HepG2 (cell line): ENCODE measurements around the gene KLF9. TPM values are rescaled to one million over a fixed set of nuclear protein-coding genes. Genes with fewer than 3 reads are reported as not detected.

Experiments used
- ATF3 ChIP-seq: sonication (generic); formaldehyde crosslinking; IDR thresholded peaks from 2 replicates; pipeline ENCODE4 v1.4.0; 2020; ENCODE audit warnings: missing genetic modification reagents
- FLYWCH1 ChIP-seq: sonication (generic); formaldehyde crosslinking; IDR thresholded peaks from 2 replicates; pipeline ENCODE4 v1.8.1; 2023; ENCODE audit warnings: mild to moderate bottlenecking, missing genetic modification reagents
- HDAC1 ChIP-seq: sonication (generic); formaldehyde crosslinking; IDR thresholded peaks from 2 replicates; pipeline ENCODE4 v1.5.1; 2020; ENCODE audit warnings: mild to moderate bottlenecking, missing genetic modification reagents
- PCBP1 ChIP-seq: fragments of 200-400 bp; formaldehyde crosslinking; IDR thresholded peaks from 2 replicates; pipeline ENCODE4 v1.6.1; 2017; ENCODE audit warnings: mild to moderate bottlenecking, low read depth, low read length, borderline replicate concordance
- SETDB1 ChIP-seq: sonication (generic); formaldehyde crosslinking; IDR thresholded peaks from 2 replicates; pipeline ENCODE4 v1.5.1; 2020; ENCODE audit warnings: missing genetic modification reagents, mild to moderate bottlenecking, borderline replicate concordance
- SKIL ChIP-seq: sonication (generic); formaldehyde crosslinking; IDR thresholded peaks from 2 replicates; pipeline ENCODE4 v1.8.0; 2022; ENCODE audit warnings: missing genetic modification reagents, mild to moderate bottlenecking, moderate library complexity, borderline replicate concordance
- SMYD3 ChIP-seq: sonication (generic); formaldehyde crosslinking; IDR thresholded peaks from 2 replicates; pipeline ENCODE4 v1.8.1; 2023; ENCODE audit warnings: mild to moderate bottlenecking, missing genetic modification reagents
- TBP ChIP-seq: sonication (generic); formaldehyde crosslinking; IDR thresholded peaks from 2 replicates; pipeline ENCODE4 v1.5.0; 2020; ENCODE audit warnings: missing genetic modification reagents
- TEAD3 ChIP-seq: optimal IDR thresholded peaks from 2 replicates; pipeline ENCODE3; 2016; ENCODE audit warnings: borderline replicate concordance
- TOPORS ChIP-seq: sonication (generic); formaldehyde crosslinking; IDR thresholded peaks from 2 replicates; pipeline ENCODE4 v1.8.0; 2023; ENCODE audit warnings: mild to moderate bottlenecking, missing genetic modification reagents
- ZBTB44 ChIP-seq: sonication (generic); formaldehyde crosslinking; IDR thresholded peaks from 2 replicates; pipeline ENCODE4 v1.4.0; 2020; ENCODE audit warnings: missing genetic modification reagents
- ZC3H13 ChIP-seq: sonication (generic); formaldehyde crosslinking; IDR thresholded peaks from 2 replicates; pipeline ENCODE4 v1.8.1; 2023; ENCODE audit warnings: mild to moderate bottlenecking, missing genetic modification reagents, moderate library complexity
- ZFX ChIP-seq: sonication (generic); formaldehyde crosslinking; IDR thresholded peaks from 2 replicates; pipeline ENCODE4 v1.4.0; 2020; ENCODE audit warnings: mild to moderate bottlenecking, low read depth, missing genetic modification reagents, moderate library complexity
- ZNF224 ChIP-seq: sonication (generic); formaldehyde crosslinking; IDR thresholded peaks from 2 replicates; pipeline ENCODE4 v1.5.0; 2020; ENCODE audit warnings: mild to moderate bottlenecking, missing genetic modification reagents
- ZNF235 ChIP-seq: sonication (generic); formaldehyde crosslinking; IDR thresholded peaks from 2 replicates; pipeline ENCODE4 v1.8.1; 2023; ENCODE audit warnings: mild to moderate bottlenecking, missing genetic modification reagents, borderline replicate concordance
- ZNF296 ChIP-seq: sonication (generic); formaldehyde crosslinking; conservative IDR thresholded peaks from 2 replicates; pipeline ENCODE4 v1.5.0; 2020; ENCODE audit warnings: mild to moderate bottlenecking, missing genetic modification reagents
- ZNF30 ChIP-seq: sonication (generic); formaldehyde crosslinking; IDR thresholded peaks from 2 replicates; pipeline ENCODE4 v1.5.0; 2020; ENCODE audit warnings: mild to moderate bottlenecking, missing genetic modification reagents
- ZNF563 ChIP-seq: sonication (generic); formaldehyde crosslinking; IDR thresholded peaks from 2 replicates; pipeline ENCODE4 v1.8.0; 2022; ENCODE audit warnings: mild to moderate bottlenecking, moderate library complexity, missing genetic modification reagents
- ZUFSP ChIP-seq: sonication (generic); formaldehyde crosslinking; IDR thresholded peaks from 2 replicates; pipeline ENCODE4 v1.9.0; 2021; ENCODE audit warnings: missing genetic modification reagents, mild to moderate bottlenecking, borderline replicate concordance
- polyA plus RNA-seq, 8 experiments: library from polyadenylated mRNA; depleted of rRNA in 3 of 8; stranded (reverse) in 7 of 8; unstranded in 1 of 8; fragments of >200 nt; fragmentation: Illumina TruSeq in 4 of 8; extraction: Trizol in 4 of 8; gene quantifications; 2 replicates each; pipeline versions ENCODE4 v1.2.1 to v1.2.3, GENCODE V29; 2011 to 2016; ENCODE audit warnings: low read depth in 4 of 8, missing spikeins in 1 of 8, mixed read lengths in 1 of 8; ENCODE audit not compliant: insufficient read depth in 1 of 8
- total RNA-seq, 5 experiments: library from RNA; depleted of rRNA; stranded (reverse); fragments of >200 nt; fragmentation: Illumina TruSeq; extraction: Trizol; gene quantifications; 2 replicates each; pipeline ENCODE4 v1.2.3, GENCODE V29; 2016; ENCODE audit warnings: low read depth in 1 of 5

Gene KLF9
- total and polyA plus RNA-seq, 2 of the 13 experiments (the other 11 are each of a cell fraction or from before 2014, with no cell fraction given): 5.7 to 7.2 TPM

- no peak for TF ChIP-seq ZBTB44 (CRISPR knock-in tag)
- TF ChIP-seq ZNF563: no peak; the same call in 1 of the 2 replicates
- no peak for TF ChIP-seq ZNF224 (CRISPR knock-in tag)
- no peak for TF ChIP-seq ZUFSP (CRISPR knock-in tag)
- no peak for TF ChIP-seq ZNF30 (CRISPR knock-in tag)
- TF ChIP-seq TEAD3 (CRISPR knock-in tag): peak; percentile 1
- no peak for TF ChIP-seq ZNF296 (CRISPR knock-in tag)
- TF ChIP-seq HDAC1 (CRISPR knock-in tag): peak; percentile 42; the same call in 1 of the 2 replicates
- TF ChIP-seq PCBP1: no peak
- TF ChIP-seq SETDB1 (CRISPR knock-in tag): no peak
- TF ChIP-seq ATF3 (CRISPR knock-in tag): no peak
- 0 out of 2 replicates have a peak, but pooled peaks have one; percentile 60 for TF ChIP-seq ZC3H13 (CRISPR knock-in tag)
- TF ChIP-seq ZFX (CRISPR knock-in tag): peak; percentile 26; the same call in 1 of the 2 replicates
- TF ChIP-seq ZNF235: 0 out of 2 replicates have a peak, but pooled peaks have one; percentile 40
- TF ChIP-seq TOPORS (CRISPR knock-in tag): no peak
- no peak for TF ChIP-seq SKIL
- TF ChIP-seq TBP (CRISPR knock-in tag): no peak
- TF ChIP-seq FLYWCH1: no peak
- no peak for TF ChIP-seq SMYD3 (CRISPR knock-in tag)
These were observed 1.5 kb downstream of the KLF9 start (continued) for GRCh38 chr9:70412832-70413463.
